GM12874 (cell line): ENCODE measurements around the gene DIS3L.

Source experiments
- TF ChIP-seq, protein P1 (sequence below): IDR thresholded peaks from 2 replicates; pipeline ENCODE4 v1.5.1; 2011; ENCODE audit warnings: low read depth, mild to moderate bottlenecking, control low read depth, low read length, moderate library complexity; ENCODE audit not compliant: insufficient read depth

The DIS3L gene

GRCh38 chr15:66356077-66356358 lies 62.6 kb downstream of the DIS3L start:
- TF ChIP-seq, protein P1, sequence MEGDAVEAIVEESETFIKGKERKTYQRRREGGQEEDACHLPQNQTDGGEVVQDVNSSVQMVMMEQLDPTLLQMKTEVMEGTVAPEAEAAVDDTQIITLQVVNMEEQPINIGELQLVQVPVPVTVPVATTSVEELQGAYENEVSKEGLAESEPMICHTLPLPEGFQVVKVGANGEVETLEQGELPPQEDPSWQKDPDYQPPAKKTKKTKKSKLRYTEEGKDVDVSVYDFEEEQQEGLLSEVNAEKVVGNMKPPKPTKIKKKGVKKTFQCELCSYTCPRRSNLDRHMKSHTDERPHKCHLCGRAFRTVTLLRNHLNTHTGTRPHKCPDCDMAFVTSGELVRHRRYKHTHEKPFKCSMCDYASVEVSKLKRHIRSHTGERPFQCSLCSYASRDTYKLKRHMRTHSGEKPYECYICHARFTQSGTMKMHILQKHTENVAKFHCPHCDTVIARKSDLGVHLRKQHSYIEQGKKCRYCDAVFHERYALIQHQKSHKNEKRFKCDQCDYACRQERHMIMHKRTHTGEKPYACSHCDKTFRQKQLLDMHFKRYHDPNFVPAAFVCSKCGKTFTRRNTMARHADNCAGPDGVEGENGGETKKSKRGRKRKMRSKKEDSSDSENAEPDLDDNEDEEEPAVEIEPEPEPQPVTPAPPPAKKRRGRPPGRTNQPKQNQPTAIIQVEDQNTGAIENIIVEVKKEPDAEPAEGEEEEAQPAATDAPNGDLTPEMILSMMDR, result no peak

DNA sequence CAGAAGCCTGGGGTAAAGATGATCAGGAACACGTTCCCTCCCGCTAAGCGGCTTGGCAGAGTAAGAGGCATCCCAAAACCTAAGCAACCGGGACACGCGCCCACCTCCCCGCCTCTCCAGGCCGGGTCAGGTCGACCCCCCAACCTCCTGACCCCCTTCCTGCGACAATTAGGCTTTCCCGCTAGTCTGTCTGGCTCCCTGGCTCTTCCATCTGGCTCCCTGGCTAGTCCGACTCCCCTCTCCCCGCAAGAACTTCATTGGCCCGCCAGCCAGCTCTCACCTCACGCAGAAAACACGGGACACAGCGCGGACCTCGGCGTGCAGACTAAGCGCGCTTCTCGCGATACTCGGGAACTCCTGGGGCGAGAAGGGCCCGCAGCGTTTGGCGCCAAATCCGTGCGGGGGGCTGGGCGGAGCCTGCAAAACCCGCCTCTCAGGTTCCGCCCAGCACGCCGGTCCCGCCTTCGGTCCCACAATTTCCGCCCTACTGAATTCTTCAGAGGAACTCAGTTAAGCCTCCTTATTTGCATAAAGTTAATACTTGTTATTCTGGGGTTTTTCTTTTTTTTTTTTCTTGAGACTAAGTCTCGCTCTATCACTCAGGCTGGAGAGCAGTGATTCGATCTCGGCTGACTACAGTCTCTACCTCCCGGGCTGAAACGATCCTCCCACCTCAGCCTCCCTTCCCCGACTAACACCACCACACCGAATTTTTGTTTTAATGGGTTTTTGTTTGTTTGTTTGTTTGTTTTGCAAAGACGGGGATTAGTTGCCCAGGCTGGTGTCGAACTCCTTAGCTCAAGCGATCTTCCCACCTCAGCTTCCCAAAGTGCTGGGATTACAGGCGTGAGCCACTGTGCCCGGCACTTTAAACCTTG lies 63.2 kb downstream of the DIS3L start, which contains the start of gene TIPIN:
TIPIN (minus strand) TSS at position 327 of the 878 bp plus-strand sequence. CDS start 3,738 bp downstream, outside the sequence.
- TF ChIP-seq, protein P1, result no peak

GRCh38 chr15:66359740-66360139 lies 66.4 kb downstream of the DIS3L start:
- TF ChIP-seq, protein P1, result no peak

DNA sequence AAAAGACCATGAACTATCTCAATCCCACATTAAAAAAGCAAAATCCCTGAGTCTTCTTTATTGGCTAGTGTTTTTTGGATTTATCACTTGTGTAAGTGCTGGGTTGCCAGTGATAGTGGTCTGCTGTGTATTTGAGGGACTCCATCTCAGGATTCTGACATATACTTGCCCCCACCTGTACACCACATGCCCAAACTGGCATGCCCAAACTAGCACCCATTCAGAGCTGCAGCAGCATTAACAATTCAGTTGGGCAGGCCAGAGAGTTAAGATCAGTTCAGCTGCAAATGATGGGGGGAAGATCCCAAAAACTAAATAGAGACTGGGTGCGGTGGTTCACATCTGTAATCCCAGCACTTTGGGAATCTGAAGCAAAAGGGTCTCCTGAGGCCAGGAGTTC lies 69.4 kb downstream of the DIS3L start:
- TF ChIP-seq, protein P1, result no peak

DNA sequence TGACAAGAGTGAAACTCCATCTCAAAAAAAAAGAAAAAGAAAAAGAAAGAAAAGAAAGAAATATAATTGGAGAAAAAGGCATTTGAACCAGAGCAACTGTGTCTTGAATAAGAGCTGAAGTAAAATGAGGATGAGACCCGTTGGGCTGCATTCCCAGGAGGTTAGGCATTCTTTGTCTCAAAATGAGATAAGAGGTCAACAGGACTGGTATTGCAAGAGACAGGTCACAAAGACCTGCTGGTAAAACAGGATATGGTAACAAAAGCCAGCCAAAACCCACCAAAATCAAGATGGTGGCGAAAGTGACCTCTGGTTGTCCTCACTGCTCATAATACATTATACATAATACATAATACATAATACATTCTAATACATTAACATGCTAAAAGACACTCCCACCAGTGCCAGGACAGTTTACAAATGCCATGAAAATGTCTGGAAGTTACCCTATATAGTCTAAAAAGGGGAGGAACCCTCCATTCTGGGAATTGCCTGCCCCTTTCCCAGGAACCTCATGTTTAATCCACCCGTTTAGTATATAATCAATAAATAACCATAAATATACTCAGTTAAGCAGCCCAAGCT lies 71.7 kb downstream of the DIS3L start:
- TF ChIP-seq, protein P1, result no peak

- TF ChIP-seq, protein P1, result no peak
Observed at GRCh38 chr15:66369773-66370651, 76.6 kb downstream of the DIS3L start.

GRCh38 chr15:66374179-66374578 lies 80.8 kb downstream of the DIS3L start:
- TF ChIP-seq, protein P1, result no peak
